IMR-90 (cell line): ENCODE data around the gene FBXW7. TPM values are rescaled to one million over a fixed set of nuclear protein-coding genes. Genes with fewer than 3 reads are reported as not detected.

ENCODE experiments used
- ATAC-seq: fragments of 200-7000 bp; cut with Tn5 transposase; 2 replicates; pipeline ENCODE4 v1.9.1; 2020; ENCODE audit warnings: low read depth, mild to moderate bottlenecking, moderate library complexity
- BruUV-seq: library from RNA; stranded (reverse); fragments of 400-500 nt; replicated peaks from 2 replicates; lab custom pipeline; 2021; lab: Mats Ljungman, UMichigan
- CTCF ChIA-PET: fragments of 300-600 bp; formaldehyde crosslinking; extraction: SDS; loops from one replicate; lab custom pipeline; 2021; ENCODE audit warnings: antibody characterized with exemption; lab: Yijun Ruan, JAX
- POLR2A ChIA-PET: fragments of 300-600 bp; sonication (Branson Sonifier 250); formaldehyde crosslinking; loops from one replicate; lab custom pipeline; 2022; ENCODE audit warnings: antibody characterized with exemption; ENCODE audit not compliant: unreplicated experiment; lab: Charles Lee
- DNase-seq: peaks from one replicate; pipeline ENCODE4 v3.0.0; 2013
- H2AFZ ChIP-seq: replicated peaks from 2 replicates; pipeline ENCODE3; 2013; ENCODE audit warnings: low read length, mild to moderate bottlenecking; ENCODE audit not compliant: poor library complexity
- H2AK5ac ChIP-seq: 2 replicates; pipeline ENCODE4 v1.6.1; 2013; ENCODE audit warnings: low read depth, low read length, inconsistent platforms
- H2AK9ac ChIP-seq: replicated peaks from 2 replicates; pipeline ENCODE3; 2013; ENCODE audit warnings: mild to moderate bottlenecking, low read depth, low read length, moderate library complexity; ENCODE audit not compliant: poor library complexity
- H2BK120ac ChIP-seq: 2 replicates; pipeline ENCODE4 v1.6.1; 2013; ENCODE audit warnings: low read depth, low read length, inconsistent platforms
- H2BK15ac ChIP-seq: 3 replicates; pipeline ENCODE4 v1.6.1; 2013; ENCODE audit warnings: low read depth, low read length, inconsistent platforms
- H2BK20ac ChIP-seq: 2 replicates; pipeline ENCODE4 v1.6.1; 2013; ENCODE audit warnings: low read depth, mild to moderate bottlenecking, inconsistent platforms, low read length, moderate library complexity
- H2BK5ac ChIP-seq: 2 replicates; pipeline ENCODE4 v1.6.1; 2013; ENCODE audit warnings: mild to moderate bottlenecking, low read depth, low read length, inconsistent platforms; ENCODE audit not compliant: poor library complexity, severe bottlenecking
- H3K14ac ChIP-seq: replicated peaks from 2 replicates; pipeline ENCODE4 v1.6.1; 2013; ENCODE audit warnings: low read depth, low read length, inconsistent platforms
- H3K18ac ChIP-seq: 2 replicates; pipeline ENCODE4 v1.6.1; 2013; ENCODE audit warnings: low read depth, low read length, control low read depth
- H3K23ac ChIP-seq: 2 replicates; pipeline ENCODE4 v1.6.1; 2013; ENCODE audit warnings: low read depth, low read length, inconsistent platforms
- H3K27ac ChIP-seq: 2 replicates; pipeline ENCODE4 v1.5.1; 2013; ENCODE audit warnings: mild to moderate bottlenecking, control low read depth, low read length; ENCODE audit not compliant: insufficient read depth
- H3K27me3 ChIP-seq: 2 replicates; pipeline ENCODE4 v1.6.1; 2013; ENCODE audit warnings: low read length; ENCODE audit not compliant: control insufficient read depth, insufficient read depth
- H3K36me3 ChIP-seq: 2 replicates; pipeline ENCODE4 v1.6.1; 2013; ENCODE audit warnings: low read length, mixed read lengths; ENCODE audit not compliant: control insufficient read depth, insufficient read depth
- H3K4ac ChIP-seq: 2 replicates; pipeline ENCODE4 v1.6.1; 2013; ENCODE audit warnings: low read depth, low read length, inconsistent platforms
- H3K4me1 ChIP-seq: 2 replicates; pipeline ENCODE4 v1.6.1; 2013; ENCODE audit warnings: low read length, mixed read lengths; ENCODE audit not compliant: control insufficient read depth, insufficient read depth
- H3K4me2 ChIP-seq: 2 replicates; pipeline ENCODE4 v1.6.1; 2013; ENCODE audit warnings: low read depth, mild to moderate bottlenecking, control low read depth, low read length, moderate library complexity
- H3K4me3 ChIP-seq: 2 replicates; pipeline ENCODE4 v1.5.1; 2013; ENCODE audit warnings: low read depth, mild to moderate bottlenecking, control low read depth, low read length, moderate library complexity; ENCODE audit not compliant: insufficient read depth
- H3K56ac ChIP-seq: 2 replicates; pipeline ENCODE4 v1.6.1; 2013; ENCODE audit warnings: low read length, inconsistent platforms; ENCODE audit not compliant: insufficient read depth; ENCODE audit errors: extremely low read depth
- H3K79me1 ChIP-seq, 2 experiments: 2 replicates each; pipeline ENCODE4 v1.6.1; 2013; ENCODE audit warnings: low read length in 2 of 2, inconsistent platforms in 1 of 2, low read depth in 1 of 2
- H3K9ac ChIP-seq: 2 replicates; pipeline ENCODE4 v1.6.1; 2013; ENCODE audit warnings: low read depth, low read length, control low read depth
- H3K9me1 ChIP-seq: 2 replicates; pipeline ENCODE4 v1.6.1; 2013; ENCODE audit warnings: low read length, inconsistent platforms; ENCODE audit not compliant: insufficient read depth
- H3K9me3 ChIP-seq: 2 replicates; pipeline ENCODE4 v1.6.1; 2013; ENCODE audit warnings: low read length; ENCODE audit not compliant: control insufficient read depth, insufficient read depth
- H4K20me1 ChIP-seq: 2 replicates; pipeline ENCODE4 v1.6.1; 2013; ENCODE audit warnings: low read length, inconsistent platforms; ENCODE audit not compliant: insufficient read depth
- H4K5ac ChIP-seq: 2 replicates; pipeline ENCODE4 v1.6.1; 2013; ENCODE audit warnings: mild to moderate bottlenecking, low read depth, low read length, control low read depth
- H4K8ac ChIP-seq, 2 experiments: 2 replicates each; pipeline ENCODE4 v1.6.1; 2013; ENCODE audit warnings: low read depth in 2 of 2, low read length in 2 of 2, control low read depth in 1 of 2, inconsistent platforms in 1 of 2
- H4K91ac ChIP-seq: 2 replicates; pipeline ENCODE4 v1.6.1; 2013; ENCODE audit warnings: low read depth, low read length, inconsistent platforms; ENCODE audit not compliant: insufficient read depth
- CEBPB ChIP-seq: IDR thresholded peaks from 2 replicates; pipeline ENCODE4 v1.6.1; 2012; ENCODE audit warnings: low read depth, low read length, improper control_type of control experiment
- CHD1 ChIP-seq: IDR thresholded peaks from 2 replicates; pipeline ENCODE4 v1.6.1; 2012; ENCODE audit warnings: low read depth, low read length, improper control_type of control experiment
- CTCF ChIP-seq: conservative IDR thresholded peaks from 2 replicates; pipeline ENCODE4 v1.5.1; 2012; ENCODE audit warnings: mild to moderate bottlenecking, low read depth, low read length, improper control_type of control experiment
- MAFK ChIP-seq: IDR thresholded peaks from 2 replicates; pipeline ENCODE4 v1.6.1; 2012; ENCODE audit warnings: low read depth, low read length, improper control_type of control experiment
- MXI1 ChIP-seq: IDR thresholded peaks from 2 replicates; pipeline ENCODE4 v1.6.1; 2012; ENCODE audit warnings: low read depth, mild to moderate bottlenecking, low read length, moderate library complexity, borderline replicate concordance
- NFE2L2 ChIP-seq: fragments of 150-350 bp; IDR thresholded peaks from 2 replicates; pipeline ENCODE4 v1.6.1; 2016; ENCODE audit warnings: low read depth, mild to moderate bottlenecking, low read length
- RCOR1 ChIP-seq: IDR thresholded peaks from 2 replicates; pipeline ENCODE4 v1.6.1; 2012; ENCODE audit warnings: mild to moderate bottlenecking, low read length, improper control_type of control experiment; ENCODE audit not compliant: insufficient replicate concordance
- RFX5 ChIP-seq: IDR thresholded peaks from 2 replicates; pipeline ENCODE4 v1.8.0; 2012; ENCODE audit warnings: low read depth, mild to moderate bottlenecking, low read length, moderate library complexity
- SMC3 ChIP-seq: fragments of 150-350 bp; IDR thresholded peaks from 2 replicates; pipeline ENCODE4 v1.6.1; 2016; ENCODE audit warnings: low read depth, mild to moderate bottlenecking, antibody characterized with exemption, low read length, moderate library complexity
- WGBS, 2 experiments: methylation state at CpG; one replicate each; pipeline versions ENCODE4 v1.1.5 to v1.1.7; 2013; ENCODE audit warnings: missing lambda C conversion rate in 2 of 2; ENCODE audit not compliant: insufficient read length in 1 of 2; ENCODE audit errors: extremely low coverage in 2 of 2; 5-methylcytosine and 5-hydroxymethylcytosine counted together
- dilution Hi-C: fragments of 300-500 bp; cut with HindIII; formaldehyde crosslinking; loops from one replicate; pipeline ENCODE4 v1.14.3; 2018; ENCODE audit warnings: low sequenced_read_pairs; ENCODE audit not compliant: unreplicated experiment
- in situ Hi-C: fragments of 300-500 bp; cut with MboI; formaldehyde crosslinking; loops from 3 replicates; pipeline ENCODE4 v1.14.3; 2019; ENCODE audit warnings: low sequenced_read_pairs, inconsistent platforms, mixed read lengths
- intact Hi-C: fragments of 100-400 bp; cut with micrococcal nuclease; formaldehyde crosslinking; loops from 2 replicates; pipeline ENCODE4 v1.10.0; 2022
- polyA plus RNA-seq, 3 experiments: library from polyadenylated mRNA; depleted of rRNA; stranded (reverse); fragments of >200 nt; gene quantifications; 2 replicates each; pipeline ENCODE4 v1.2.3, GENCODE V29; 2012; ENCODE audit warnings: low replicate concordance in 1 of 3
- total RNA-seq: library from RNA; depleted of rRNA; stranded (reverse); fragments of >200 nt; gene quantifications from 2 replicates; pipeline ENCODE4 v1.2.3, GENCODE V29; 2012

FBXW7 gene
- total and polyA plus RNA-seq, 2 of the 4 experiments (the other 2 are of a cell fraction) = 7.2 to 27.4 TPM

- H3K27me3 ChIP-seq = peaks cover 22% of the 10 kb centered on the region
- 52% methylated on average over 3 of the region's 9 CpGs; no CpG with 5 or more reads in 1 of the 2 experiments for WGBS, 2 experiments
- ChIA-PET POLR2A (no interaction called here), CTCF (no interaction called here)
- H3K9me1 ChIP-seq = no peaks in the 10 kb centered on the region
- no peak overlapping the region for H2AK9ac ChIP-seq
- no peak overlapping the region for H2AFZ ChIP-seq
- H3K4ac ChIP-seq = no peak overlapping the region
- no peak overlapping the region for H3K9ac ChIP-seq
- H2BK15ac ChIP-seq = no peak overlapping the region
- no peak overlapping the region for H3K18ac ChIP-seq
- H2BK120ac ChIP-seq = no peak overlapping the region
- H4K91ac ChIP-seq = no peak overlapping the region
- dilution Hi-C loops = no loop called here
- no peak for TF ChIP-seq CHD1
- no peak for TF ChIP-seq CTCF
- TF ChIP-seq MXI1 = no peak
- TF ChIP-seq SMC3 = no peak
- TF ChIP-seq RFX5 = no peak
- no peak for TF ChIP-seq RCOR1
- TF ChIP-seq MAFK = no peak
- no peak for TF ChIP-seq NFE2L2
- no peak for TF ChIP-seq CEBPB
- in situ Hi-C loops = no loop called here
- H3K4me2 ChIP-seq = no peak overlapping the region
- H4K20me1 ChIP-seq = no peaks in the 10 kb centered on the region
- ATAC-seq (no peak), DNase-seq (no peak)
- no peak overlapping the region for H4K5ac ChIP-seq
- no peaks in the 10 kb centered on the region for H3K36me3 ChIP-seq
- H3K4me1 ChIP-seq = no peaks in the 10 kb centered on the region
- no peaks in the 10 kb centered on the region for H3K79me1 ChIP-seq
- no peak overlapping the region for H3K14ac ChIP-seq
- no TSS peak for BruUV-seq
- no peak overlapping the region for H4K8ac ChIP-seq
- intact Hi-C loops = no loop called here
- H3K9me3 ChIP-seq = no peaks in the 10 kb centered on the region
- no peak overlapping the region for H3K4me3 ChIP-seq
- no peak overlapping the region for H2BK5ac ChIP-seq
- H3K56ac ChIP-seq = no peak overlapping the region
- H3K27ac ChIP-seq = no peak overlapping the region
- H2BK20ac ChIP-seq = no peak overlapping the region
- H3K23ac ChIP-seq = no peak overlapping the region
- H2AK5ac ChIP-seq = no peak overlapping the region
Measured at GRCh38 chr4:152278505-152279233, 257.2 kb downstream of the FBXW7 start.
